Measurements from ENCODE around the gene GSX1.

DNA sequence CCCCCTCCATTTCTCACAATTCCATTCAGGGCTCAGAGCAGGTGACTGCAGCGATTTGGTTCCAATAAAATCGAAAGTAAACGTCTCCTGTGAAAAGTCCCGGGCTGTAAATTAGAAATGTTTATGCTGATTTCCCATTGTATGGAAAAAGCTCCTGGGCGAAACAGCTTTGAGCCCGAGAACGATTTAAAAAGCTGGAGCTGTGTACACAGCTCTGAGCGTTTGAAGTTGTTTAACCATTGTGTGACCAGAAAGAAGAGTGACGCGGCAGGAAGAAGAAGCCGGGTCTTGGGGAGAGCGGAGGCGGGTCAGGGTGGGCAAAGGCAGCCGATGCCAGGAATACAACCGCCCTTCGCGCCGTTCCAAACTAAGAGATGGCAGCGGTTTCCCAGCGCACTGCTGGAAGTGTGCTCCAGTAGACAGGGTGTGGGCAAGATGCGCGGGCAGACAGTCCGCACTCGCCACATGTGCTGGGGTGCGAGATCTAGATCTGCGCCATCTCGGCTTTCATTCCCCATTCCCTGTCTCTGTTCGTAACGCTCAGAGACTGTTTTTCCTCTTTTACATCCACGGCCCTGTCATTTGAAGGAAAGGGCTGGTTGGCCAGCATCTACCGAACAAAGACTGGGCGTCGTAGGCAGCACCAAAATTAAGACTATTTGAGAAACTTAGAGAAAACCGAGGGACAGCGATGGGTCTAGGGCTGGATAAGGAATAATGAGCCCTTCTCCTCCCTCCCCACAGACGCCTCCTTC is 960 bp upstream of the GSX1 start:
- TF ChIP-seq YY1 (IDR thresholded peaks at IDR 0.05; ENCODE audit: extremely low read depth, insufficient replicate concordance, low read depth, low read length) = no peak
- no peak for TF ChIP-seq EZH2phosphoT487 (IDR thresholded peaks at IDR 0.05; ENCODE audit: borderline replicate concordance)
- TF ChIP-seq, protein P1, sequence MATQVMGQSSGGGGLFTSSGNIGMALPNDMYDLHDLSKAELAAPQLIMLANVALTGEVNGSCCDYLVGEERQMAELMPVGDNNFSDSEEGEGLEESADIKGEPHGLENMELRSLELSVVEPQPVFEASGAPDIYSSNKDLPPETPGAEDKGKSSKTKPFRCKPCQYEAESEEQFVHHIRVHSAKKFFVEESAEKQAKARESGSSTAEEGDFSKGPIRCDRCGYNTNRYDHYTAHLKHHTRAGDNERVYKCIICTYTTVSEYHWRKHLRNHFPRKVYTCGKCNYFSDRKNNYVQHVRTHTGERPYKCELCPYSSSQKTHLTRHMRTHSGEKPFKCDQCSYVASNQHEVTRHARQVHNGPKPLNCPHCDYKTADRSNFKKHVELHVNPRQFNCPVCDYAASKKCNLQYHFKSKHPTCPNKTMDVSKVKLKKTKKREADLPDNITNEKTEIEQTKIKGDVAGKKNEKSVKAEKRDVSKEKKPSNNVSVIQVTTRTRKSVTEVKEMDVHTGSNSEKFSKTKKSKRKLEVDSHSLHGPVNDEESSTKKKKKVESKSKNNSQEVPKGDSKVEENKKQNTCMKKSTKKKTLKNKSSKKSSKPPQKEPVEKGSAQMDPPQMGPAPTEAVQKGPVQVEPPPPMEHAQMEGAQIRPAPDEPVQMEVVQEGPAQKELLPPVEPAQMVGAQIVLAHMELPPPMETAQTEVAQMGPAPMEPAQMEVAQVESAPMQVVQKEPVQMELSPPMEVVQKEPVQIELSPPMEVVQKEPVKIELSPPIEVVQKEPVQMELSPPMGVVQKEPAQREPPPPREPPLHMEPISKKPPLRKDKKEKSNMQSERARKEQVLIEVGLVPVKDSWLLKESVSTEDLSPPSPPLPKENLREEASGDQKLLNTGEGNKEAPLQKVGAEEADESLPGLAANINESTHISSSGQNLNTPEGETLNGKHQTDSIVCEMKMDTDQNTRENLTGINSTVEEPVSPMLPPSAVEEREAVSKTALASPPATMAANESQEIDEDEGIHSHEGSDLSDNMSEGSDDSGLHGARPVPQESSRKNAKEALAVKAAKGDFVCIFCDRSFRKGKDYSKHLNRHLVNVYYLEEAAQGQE (IDR thresholded peaks at IDR 0.05; ENCODE audit: low read depth) = no peak
- no peak for TF ChIP-seq POLR2A (IDR thresholded peaks at IDR 0.05; ENCODE audit: borderline replicate concordance, extremely low read depth, insufficient read depth, insufficient read length)
- TF ChIP-seq, protein P2, sequence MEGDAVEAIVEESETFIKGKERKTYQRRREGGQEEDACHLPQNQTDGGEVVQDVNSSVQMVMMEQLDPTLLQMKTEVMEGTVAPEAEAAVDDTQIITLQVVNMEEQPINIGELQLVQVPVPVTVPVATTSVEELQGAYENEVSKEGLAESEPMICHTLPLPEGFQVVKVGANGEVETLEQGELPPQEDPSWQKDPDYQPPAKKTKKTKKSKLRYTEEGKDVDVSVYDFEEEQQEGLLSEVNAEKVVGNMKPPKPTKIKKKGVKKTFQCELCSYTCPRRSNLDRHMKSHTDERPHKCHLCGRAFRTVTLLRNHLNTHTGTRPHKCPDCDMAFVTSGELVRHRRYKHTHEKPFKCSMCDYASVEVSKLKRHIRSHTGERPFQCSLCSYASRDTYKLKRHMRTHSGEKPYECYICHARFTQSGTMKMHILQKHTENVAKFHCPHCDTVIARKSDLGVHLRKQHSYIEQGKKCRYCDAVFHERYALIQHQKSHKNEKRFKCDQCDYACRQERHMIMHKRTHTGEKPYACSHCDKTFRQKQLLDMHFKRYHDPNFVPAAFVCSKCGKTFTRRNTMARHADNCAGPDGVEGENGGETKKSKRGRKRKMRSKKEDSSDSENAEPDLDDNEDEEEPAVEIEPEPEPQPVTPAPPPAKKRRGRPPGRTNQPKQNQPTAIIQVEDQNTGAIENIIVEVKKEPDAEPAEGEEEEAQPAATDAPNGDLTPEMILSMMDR (IDR thresholded peaks at IDR 0.05 in 2 of 3, conservative IDR thresholded peaks at IDR 0.05 in 1 of 3; ENCODE audit: borderline replicate concordance in 1 of 3, insufficient read depth in 1 of 3, low read depth in 2 of 3, low read length in 2 of 3) = no peak
- TF ChIP-seq ELF1 (IDR thresholded peaks at IDR 0.05; ENCODE audit: borderline replicate concordance, low read depth) = no peak
- TF ChIP-seq, protein P3, sequence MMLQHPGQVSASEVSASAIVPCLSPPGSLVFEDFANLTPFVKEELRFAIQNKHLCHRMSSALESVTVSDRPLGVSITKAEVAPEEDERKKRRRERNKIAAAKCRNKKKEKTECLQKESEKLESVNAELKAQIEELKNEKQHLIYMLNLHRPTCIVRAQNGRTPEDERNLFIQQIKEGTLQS (IDR thresholded peaks at IDR 0.05) = no peak
